Upper lobe of right lung (tissue), 1 donor: ENCODE measurements around the gene DCC. TPM values are rescaled to one million over a fixed set of nuclear protein-coding genes. Genes with fewer than 3 reads are reported as not detected.

Source experiments
- ATAC-seq: fragments of 200-7000 bp; cut with Tn5 transposase; one replicate; pipeline ENCODE4 v1.9.1; 2020; ENCODE audit warnings: mild to moderate bottlenecking, moderate library complexity
- DNase-seq: peaks from one replicate; pipeline ENCODE4 v3.0.0-alpha.2; 2020
- H3K27ac ChIP-seq: fragments of 200-600 bp; one replicate; pipeline ENCODE4 v1.8.0; 2022
- H3K27me3 ChIP-seq: fragments of 200-600 bp; one replicate; pipeline ENCODE4 v1.8.0; 2022; ENCODE audit warnings: mild to moderate bottlenecking
- H3K36me3 ChIP-seq: fragments of 200-600 bp; one replicate; pipeline ENCODE4 v1.8.0; 2022
- H3K4me1 ChIP-seq: fragments of 200-600 bp; one replicate; pipeline ENCODE4 v1.8.0; 2022
- H3K4me3 ChIP-seq: fragments of 200-600 bp; one replicate; pipeline ENCODE4 v1.8.0; 2022; ENCODE audit warnings: mild to moderate bottlenecking
- H3K9me3 ChIP-seq: fragments of 200-600 bp; one replicate; pipeline ENCODE4 v1.8.0; 2022
- intact Hi-C: fragments of 100-400 bp; cut with DNase I; formaldehyde crosslinking; loops from one replicate; pipeline ENCODE4 v1.11.0; 2022
- total RNA-seq: library from RNA; stranded (reverse); fragmentation: NEBNext Ultra II Directional; extraction: Animal tissue kit (Norgen Biotek cat#: 25700); gene quantifications from one replicate; pipeline ENCODE4 v1.2.1, GENCODE V29; 2021
- TF ChIP-seq, protein P1 (sequence below): fragments of 200-600 bp; IDR thresholded peaks from one replicate; pipeline ENCODE4 v1.8.0; 2022; ENCODE audit warnings: antibody characterized with exemption
- donor health status: DM: no; HTN: yes; CAD: no; lungs with severe emphysema.

Gene DCC
- total RNA-seq, 1 donor from 2014 or later, result 7.1 TPM

DNA sequence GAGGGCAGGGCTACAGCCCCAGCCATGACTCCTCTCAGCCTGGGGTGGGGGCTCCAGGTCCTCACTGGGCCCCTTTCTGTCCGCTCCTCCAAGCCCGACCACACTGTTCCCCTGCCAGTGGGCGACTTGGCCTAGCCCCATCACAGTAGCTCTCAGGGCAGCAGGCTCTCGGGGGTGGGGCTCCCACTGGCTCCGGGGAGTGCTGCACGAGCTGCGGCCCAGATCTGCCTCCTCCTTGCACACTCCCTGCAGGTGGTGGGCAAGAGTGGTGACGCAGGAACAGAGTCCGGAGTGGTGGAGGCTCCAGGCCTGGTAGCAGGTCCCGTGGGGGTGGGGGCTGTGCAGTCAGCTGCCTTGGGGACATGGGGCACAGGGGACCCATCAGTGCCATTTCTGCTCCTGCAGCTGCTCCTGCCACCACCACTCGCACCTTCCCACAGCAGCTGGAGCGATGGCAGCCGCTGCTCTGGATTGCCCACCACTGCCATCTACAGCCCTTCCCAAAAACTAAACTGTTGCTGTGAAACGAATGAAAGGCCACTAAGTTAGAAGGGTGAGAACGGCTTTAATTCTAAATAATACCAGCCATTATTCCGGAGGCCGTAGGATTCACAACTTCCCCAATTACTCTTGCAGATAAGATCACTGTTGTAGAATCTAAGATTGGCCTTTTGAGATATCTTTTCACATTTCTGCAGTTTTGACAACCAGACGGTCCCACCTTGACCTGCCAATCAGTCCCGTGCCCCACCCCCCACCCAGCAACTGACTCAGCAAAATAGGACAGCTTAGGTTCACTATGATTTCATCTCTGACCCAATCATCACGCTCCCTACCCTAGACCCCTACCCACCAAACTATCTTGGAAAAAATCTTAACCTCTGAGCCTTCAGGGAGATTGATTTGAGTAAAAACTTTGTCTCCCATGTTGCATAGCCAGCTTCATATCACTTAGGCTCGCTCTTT is 530.2 kb downstream of the DCC start:
- Histone ChIP-seq H3K4me3 (no peak overlapping the region), H3K27ac (no peak overlapping the region), H3K9me3 (no peaks in the 10 kb centered on the region), H3K36me3 (no peaks in the 10 kb centered on the region), H3K27me3 (no peaks in the 10 kb centered on the region), H3K4me1 (no peaks in the 10 kb centered on the region)
- intact Hi-C loops, result no loop called here
- no peak for DNase-seq
- TF ChIP-seq, protein P1, sequence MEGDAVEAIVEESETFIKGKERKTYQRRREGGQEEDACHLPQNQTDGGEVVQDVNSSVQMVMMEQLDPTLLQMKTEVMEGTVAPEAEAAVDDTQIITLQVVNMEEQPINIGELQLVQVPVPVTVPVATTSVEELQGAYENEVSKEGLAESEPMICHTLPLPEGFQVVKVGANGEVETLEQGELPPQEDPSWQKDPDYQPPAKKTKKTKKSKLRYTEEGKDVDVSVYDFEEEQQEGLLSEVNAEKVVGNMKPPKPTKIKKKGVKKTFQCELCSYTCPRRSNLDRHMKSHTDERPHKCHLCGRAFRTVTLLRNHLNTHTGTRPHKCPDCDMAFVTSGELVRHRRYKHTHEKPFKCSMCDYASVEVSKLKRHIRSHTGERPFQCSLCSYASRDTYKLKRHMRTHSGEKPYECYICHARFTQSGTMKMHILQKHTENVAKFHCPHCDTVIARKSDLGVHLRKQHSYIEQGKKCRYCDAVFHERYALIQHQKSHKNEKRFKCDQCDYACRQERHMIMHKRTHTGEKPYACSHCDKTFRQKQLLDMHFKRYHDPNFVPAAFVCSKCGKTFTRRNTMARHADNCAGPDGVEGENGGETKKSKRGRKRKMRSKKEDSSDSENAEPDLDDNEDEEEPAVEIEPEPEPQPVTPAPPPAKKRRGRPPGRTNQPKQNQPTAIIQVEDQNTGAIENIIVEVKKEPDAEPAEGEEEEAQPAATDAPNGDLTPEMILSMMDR, result peak; percentile 17
- ATAC-seq, result peak; percentile 41

DNA sequence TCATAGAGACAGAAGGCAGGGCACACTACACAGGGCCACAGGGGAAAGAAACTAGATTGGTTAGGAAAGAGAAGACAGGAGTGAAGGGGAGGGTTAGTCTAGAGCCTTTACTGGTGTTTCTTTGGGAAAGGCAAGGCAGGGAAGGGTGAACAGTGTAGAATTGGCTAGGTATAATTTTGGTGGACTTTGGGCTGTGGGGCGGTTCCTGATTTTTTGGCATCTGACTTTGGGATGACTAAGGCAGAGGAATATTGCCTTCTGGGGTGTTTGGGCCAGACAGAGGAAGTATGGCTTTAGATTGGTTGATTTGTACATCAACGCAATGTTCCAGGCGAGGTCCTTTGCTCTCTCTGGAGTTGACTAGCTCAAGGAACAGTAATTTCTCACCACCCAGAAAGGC is 534.8 kb downstream of the DCC start:
- Histone ChIP-seq H3K9me3 (no peaks in the 10 kb centered on the region), H3K27ac (no peak overlapping the region), H3K4me3 (no peak overlapping the region), H3K36me3 (no peaks in the 10 kb centered on the region), H3K4me1 (peaks cover 3% of the 10 kb centered on the region), H3K27me3 (no peaks in the 10 kb centered on the region)
- intact Hi-C loops, result no loop called here
- ATAC-seq (no peak), DNase-seq (no peak)
- TF ChIP-seq, protein P1, result no peak

DNA sequence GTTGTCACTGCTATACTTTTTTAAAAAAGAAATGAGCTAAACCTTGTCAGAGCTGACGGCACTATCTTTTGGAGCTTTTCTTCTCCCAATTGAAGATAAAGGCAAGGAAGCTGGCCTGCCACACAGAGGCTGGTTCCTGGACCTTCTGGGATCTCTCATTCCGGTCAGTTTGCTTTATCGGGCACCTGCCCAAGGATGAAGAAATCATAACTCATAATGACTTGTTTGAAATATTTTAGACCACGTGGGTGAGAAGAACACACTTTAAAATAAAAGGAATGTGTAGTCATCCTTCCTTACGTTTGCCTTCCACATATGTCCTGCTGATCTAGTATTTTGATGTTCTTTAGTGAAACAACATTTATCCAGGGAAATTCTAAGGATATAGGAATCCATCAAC is 535.7 kb downstream of the DCC start:
- H3K36me3 ChIP-seq, result no peaks in the 10 kb centered on the region
- ATAC-seq (peak; percentile 40), DNase-seq (no peak)
- H3K27ac ChIP-seq, result no peak overlapping the region
- H3K9me3 ChIP-seq, result no peaks in the 10 kb centered on the region
- TF ChIP-seq, protein P1, result no peak
- intact Hi-C loops, result no loop called here
- H3K4me3 ChIP-seq, result no peak overlapping the region
- no peaks in the 10 kb centered on the region for H3K27me3 ChIP-seq
- H3K4me1 ChIP-seq, result peaks cover 3% of the 10 kb centered on the region

DNA sequence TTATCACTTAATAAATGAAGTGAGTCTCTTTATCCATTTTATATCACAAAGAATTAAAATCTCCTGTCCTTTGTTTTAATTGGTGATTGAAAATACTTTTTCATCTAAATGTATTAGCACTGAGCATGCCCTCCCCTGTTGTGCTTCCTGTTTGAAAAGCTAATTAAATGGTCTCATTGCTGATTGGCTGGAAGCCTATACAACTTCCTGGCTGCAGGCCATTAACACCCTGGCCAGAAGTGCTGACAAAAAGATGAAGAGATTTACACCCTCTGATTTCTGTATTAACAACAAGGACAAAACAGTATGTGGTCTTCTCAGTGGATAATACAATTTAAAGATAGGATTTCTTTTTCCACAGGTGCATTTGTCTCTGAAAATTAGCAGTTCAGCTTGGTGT is 548.0 kb downstream of the DCC start:
- H3K9me3 ChIP-seq, result no peaks in the 10 kb centered on the region
- TF ChIP-seq, protein P1, result no peak
- H3K27me3 ChIP-seq, result no peaks in the 10 kb centered on the region
- DNase-seq (no peak), ATAC-seq (no peak)
- H3K4me1 ChIP-seq, result no peaks in the 10 kb centered on the region
- intact Hi-C loops, result no loop called here
- no peak overlapping the region for H3K4me3 ChIP-seq
- H3K27ac ChIP-seq, result no peak overlapping the region
- H3K36me3 ChIP-seq, result no peaks in the 10 kb centered on the region

DNA sequence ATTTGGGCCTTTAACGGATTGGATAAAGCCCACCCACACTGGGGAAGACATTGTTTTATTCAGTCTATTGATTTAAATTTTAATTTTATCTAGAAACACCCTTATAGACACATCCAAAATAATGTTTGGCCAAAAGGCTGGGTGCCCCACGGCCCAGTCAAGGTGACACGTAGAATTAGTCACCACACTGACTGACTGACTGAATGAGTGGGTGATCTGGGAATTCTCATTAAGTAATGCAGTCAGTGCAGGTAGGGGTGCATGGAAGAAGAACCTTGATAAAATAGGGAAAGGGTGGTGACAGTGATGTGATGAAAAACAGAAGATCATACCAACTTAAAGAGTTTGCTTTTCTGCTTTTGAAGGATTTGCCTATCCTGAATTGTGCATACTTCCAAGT is 554.8 kb downstream of the DCC start:
- no peak for ATAC-seq
- DNase-seq, result no peak
- no peaks in the 10 kb centered on the region for H3K9me3 ChIP-seq
- H3K4me1 ChIP-seq, result no peaks in the 10 kb centered on the region
- TF ChIP-seq, protein P1, result no peak
- intact Hi-C loops, result no loop called here
- no peaks in the 10 kb centered on the region for H3K36me3 ChIP-seq
- no peak overlapping the region for H3K27ac ChIP-seq
- no peak overlapping the region for H3K4me3 ChIP-seq
- H3K27me3 ChIP-seq, result no peaks in the 10 kb centered on the region
